NCI-H226 (cell line): ENCODE data around the gene HAUS8.
A peak's percentile ranks its signal among the peaks of the same experiment; 100 is the strongest.
"Not testable (repeated sequence)": the region's sequence is repeated elsewhere in the genome, so short reads cannot be mapped to it uniquely, and the experiment has no call there.

Experiments
- DNase-seq: peaks from one replicate; pipeline ENCODE4 v3.0.0-alpha.2; 2015

The HAUS8 gene

DNA sequence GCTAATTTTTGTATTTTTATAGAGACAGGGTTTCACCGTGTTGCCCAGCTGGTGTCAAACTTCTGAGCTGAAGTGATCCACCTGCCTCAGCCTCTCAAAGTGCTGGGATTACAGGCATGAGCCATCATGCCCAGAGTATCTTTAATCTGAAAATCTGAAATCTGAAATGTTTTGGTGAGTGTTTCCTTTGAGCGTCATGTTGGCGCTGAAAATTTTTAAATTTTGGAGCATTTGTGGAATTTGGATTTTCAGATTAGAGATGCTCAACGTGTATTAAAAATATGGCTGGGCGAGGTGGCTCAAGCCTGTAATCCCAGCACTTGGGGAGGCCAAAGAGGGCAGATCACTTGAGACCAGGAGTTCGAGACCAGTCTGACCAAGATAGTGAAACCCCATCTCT is 43.5 kb downstream of the HAUS8 start:
- DNase-seq = no peak

DNA sequence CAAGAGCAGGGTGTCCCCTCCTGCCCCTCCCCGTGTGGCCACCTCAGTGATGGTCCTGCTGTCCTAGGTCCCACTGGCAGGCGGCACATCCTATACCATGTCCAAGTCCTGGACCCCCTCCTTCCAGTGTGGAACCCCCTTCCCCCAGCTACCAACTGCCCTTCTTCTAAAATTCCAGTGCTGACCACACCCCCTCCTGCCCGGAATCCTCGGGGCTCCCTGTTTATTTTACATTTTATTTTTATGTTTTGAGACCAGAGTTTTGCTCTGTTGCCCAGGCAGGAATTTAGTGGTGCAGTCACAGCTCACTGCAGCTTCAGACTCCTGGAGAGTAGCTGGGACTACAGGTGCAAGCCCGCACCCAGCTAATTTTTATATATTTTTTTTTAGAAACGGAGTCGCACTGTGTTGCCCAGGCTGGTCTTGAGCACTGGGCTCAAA is 47.7 kb downstream of the HAUS8 start:
- no peak for DNase-seq

DNA sequence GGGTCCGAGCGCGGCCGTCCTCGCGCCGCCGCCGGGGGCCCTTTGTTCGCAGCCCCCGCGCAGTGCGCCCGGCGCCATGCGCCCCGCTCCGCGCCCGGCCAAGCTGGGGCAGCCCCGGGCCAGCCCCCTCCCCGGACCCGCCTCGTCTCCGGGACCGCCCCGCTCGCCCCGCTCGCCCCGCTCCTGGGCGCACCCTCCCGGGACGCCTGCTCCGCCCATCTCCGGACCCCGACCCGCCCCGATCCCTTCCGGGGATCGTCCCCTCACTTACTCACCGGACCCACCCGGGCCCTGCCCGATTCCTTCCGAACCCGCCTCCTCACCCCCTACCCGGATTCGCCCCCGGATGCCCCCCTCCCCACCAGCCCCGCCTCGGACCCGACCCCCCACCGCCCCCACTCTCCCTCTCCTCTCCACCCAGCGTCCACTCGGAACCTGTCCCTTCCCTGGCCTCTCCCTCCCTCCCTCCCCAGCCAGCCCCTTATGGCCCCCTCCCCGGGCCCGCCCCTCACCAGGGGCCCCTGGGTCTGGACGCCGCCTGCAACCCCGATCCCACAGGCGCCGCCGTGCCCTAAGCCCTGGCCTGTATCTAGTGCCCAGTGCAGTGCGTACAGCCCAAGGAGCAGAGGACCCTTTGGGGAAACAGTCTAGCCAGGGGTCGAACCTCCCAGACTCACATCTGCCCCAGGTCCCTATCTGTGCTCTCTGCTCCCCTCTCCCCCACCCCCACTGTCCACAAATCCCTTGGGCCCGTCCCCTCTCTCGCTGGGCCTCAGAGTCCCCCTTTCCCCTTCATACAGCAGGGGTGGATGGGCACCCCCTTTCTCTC is 48.3 kb downstream of the HAUS8 start, which contains the start of gene CPAMD8:
TSS of gene CPAMD8 (minus strand) at position 105 of the 829 bp plus-strand sequence. CDS start 168 bp downstream, outside the sequence.
- DNase-seq = no peak

DNA sequence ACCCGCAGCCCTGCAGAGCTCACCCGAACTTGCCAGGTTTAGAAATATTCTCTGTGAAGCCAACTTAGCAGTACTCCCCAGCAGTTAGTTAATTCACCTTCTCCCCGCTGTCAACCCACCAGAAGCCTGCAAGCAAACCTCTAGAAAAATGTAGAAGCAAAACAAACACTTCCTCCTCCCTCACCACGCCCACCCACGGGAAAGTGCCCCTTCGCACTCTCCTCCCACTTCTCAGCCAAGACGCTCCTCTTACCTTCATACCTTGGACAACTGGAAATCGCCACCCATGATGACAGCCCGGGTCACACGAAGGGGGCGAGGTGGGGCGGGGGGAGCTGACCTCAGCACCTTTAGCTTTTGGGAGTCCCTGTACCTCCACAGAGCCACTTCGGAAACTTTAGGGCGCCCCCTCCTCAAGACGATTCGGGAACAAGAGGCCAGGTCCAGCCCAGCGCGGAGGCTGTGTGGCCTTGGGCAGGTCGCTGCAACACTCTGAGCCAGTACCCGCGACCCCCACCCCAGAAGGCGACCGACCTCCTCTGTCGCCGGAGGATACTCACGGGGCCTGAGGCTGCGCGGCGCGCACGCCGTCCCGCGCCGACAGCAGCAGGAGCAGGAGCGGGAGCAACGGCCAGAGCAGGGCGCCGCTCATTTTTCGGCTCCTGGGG is 49.1 kb downstream of the HAUS8 start:
- DNase-seq = no peak

DNA sequence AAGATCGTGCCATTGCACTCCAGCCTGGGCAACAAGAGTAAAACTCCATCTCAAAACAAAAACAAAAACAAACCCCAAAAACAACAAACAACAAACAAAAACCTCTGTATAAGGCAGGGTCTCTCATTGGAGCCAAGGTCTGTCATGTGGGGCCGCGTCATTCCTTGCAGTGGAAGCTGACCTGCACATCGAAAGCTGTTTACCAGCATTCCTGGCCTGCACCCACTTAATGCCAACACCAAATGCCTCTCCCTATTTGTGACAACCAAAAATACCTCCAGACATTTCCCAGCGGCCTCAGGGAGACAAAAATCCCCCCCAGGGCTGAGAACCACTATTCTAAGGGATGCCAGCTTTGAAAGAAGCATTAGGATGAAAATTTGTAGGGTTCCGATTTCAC is 49.9 kb downstream of the HAUS8 start:
- DNase-seq = no peak

DNA sequence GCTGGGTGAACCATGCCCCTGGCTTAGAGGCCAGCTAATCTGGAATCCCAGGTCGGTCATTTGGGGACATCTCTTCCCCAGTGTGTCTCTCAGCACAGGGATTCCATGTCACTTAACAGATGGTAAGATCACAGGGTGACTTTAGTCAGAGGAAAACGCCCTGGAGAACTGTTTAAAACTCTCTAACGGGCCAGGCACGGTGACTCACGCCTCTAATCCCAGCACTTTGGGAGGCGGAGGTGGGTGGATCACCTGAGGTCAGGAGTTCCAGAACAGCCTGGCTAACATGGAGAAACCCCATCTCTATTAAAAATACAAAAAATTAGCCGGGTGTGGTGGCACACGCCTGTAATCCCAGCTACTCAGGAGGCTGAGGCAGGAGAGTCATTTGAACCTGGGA is 50.3 kb downstream of the HAUS8 start:
- not testable (repeated sequence) for DNase-seq

DNA sequence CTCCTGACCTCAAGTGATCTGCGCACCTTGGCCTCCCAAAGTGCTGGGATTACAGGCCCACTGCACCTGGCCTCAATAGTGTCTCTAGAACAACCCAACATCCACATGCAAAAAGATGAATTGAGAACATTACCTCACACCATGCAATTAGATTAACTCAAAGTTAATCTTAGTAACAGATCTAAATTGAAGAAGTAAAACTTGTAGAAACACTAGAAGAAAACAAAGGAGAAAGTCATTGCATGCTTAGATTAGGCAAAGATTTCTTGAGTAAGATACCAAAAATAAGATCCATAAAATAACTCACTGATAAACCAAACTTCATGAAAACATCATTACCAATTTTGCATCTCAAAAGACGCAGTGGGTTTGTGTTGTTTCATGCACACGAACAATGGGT is 51.4 kb downstream of the HAUS8 start:
- no peak for DNase-seq

DNA sequence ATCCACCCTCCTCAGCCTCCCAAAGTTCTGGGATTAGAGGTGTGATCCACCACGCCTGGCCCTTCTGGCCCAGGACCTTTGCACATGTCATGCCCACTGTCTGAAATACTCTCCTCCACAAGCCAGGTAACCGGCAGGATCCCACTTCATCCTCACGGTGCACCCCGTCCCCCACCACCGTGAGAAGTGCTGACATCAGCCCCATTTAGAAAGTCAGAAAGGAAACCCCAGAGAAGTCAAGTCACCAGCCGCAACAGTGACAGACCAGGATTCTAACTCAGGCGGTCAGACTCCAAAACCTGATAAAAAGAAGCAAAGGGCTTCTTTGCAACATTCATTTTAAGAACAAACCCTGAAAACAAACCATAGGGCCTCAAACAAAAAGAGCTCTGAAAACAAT is 52.5 kb downstream of the HAUS8 start:
- DNase-seq = no peak

DNA sequence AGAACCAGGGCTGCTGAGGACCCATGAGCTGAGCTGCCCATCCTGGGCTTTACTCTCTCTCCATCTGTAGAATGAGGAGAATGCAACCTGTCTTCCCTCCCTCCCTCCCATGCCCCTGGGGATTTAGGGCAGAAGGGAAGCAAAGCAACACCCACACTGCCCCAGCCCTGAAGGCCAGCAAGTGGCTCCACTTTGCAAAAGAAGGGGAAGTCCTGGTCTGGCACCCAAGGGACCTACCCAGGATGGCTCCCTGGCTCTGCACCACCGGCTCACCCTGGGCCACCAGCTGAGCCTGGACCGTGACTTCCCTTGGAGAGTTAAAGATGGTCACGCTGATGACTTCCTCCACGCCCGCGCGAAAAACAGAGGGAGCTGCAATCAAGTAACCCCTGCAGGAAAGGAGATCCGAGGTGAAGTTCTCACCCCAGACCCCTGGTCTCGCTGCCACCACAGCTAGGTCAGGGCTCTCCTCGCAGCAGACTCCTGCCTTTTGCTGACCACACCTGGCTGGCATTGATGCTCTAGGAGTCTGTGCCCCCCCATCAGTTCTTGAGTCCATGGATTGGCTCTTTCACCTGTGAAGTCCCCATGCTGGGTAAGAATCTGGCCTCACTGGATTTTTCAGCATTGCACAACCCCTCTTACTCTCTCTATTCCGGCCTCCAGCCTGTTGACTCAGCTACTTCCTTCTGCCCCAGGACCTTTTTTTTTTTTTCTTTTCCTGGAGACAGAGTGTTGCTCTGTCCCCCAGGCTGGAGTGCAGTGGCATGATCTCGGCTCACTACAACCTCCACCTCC is 53.3 kb downstream of the HAUS8 start:
- DNase-seq = peak; percentile 61

DNA sequence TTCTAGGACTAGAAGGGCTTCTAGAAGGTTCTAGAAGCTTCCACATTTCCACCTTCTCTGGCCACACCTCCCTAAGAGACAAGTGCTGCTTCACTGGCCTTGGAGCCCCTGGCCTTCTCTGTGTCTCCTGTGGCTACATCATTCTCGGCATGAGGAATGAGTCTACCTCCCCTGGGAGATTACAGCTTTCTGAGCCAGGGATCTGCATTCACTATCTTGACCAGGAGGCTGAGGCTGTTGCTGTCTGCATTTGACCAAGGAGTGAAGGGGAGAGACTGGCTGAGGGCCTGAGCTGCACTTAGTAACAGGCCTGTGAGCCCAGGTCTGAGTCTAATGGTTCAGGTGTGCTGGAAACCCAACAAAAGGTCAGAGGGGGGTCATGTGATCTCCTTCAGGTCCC is 53.9 kb downstream of the HAUS8 start:
- no peak for DNase-seq

DNA sequence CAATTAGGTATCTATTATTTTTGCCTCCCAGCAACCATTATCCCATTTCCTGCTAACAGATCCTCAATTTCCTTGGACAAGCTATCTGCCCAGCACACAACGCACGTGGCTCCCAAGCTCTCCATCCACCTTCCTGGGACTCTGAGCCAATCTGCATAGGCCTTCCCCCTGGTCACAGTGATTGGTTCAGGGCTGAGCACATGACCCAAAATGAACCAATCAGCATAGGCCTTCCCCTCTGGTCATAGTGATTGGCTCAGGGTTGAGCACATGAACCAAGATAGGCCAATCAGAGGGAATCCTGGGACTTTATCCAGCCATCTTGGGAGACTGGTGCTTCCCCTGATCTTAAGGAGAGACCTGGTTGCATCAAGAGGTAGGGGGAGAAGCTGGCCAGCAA is 54.4 kb downstream of the HAUS8 start:
- no peak for DNase-seq

DNA sequence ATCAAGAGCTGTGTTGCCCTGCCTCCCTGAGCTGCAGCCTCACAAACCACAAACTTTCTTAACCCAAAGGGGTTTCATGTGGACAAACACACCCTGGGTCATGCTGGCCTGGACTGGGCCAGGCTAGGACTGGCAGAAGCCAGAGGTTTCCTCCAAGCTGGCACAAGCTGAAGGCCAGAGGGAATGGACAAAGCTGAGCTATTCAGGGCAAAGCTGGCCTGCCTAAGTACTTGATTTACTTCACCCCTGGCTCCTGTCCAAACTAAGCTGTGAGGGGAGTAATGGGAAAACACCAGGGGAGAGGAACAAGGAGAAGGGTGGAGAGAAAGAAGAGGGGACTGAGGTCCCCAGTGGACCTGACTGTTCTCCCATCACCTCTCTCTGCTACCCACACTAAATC is 54.9 kb downstream of the HAUS8 start:
- DNase-seq = no peak

DNA sequence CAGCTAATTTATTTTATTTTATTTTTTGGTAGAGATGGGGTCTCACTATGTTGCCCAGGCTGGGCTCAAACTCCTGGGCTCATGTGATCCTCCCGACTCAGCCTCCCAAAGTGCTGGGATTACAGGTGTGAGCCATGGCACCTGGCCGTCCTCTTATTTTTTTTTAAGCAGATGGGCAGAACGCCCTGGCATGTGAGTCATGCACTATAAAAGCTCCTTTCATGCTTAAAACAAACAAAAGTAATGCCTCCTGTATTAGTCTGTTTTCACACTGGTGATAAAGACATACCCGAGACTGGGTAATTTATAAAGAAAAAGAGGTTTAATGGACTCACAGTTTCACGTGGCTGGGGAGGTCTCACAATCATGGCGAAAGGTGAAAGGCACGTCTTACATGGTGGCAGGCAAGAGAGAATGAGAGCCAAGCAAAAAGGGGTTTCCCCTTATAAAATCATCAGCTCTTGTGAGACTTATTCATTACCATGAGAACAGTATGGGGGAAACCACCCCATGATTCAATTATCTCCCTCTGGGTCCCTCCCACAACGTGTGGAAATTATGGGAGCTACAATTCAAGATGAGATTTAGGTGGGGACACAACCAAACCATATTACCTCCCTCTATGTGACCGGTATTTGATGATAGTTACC is 60.9 kb downstream of the HAUS8 start:
- not testable (repeated sequence) for DNase-seq

DNA sequence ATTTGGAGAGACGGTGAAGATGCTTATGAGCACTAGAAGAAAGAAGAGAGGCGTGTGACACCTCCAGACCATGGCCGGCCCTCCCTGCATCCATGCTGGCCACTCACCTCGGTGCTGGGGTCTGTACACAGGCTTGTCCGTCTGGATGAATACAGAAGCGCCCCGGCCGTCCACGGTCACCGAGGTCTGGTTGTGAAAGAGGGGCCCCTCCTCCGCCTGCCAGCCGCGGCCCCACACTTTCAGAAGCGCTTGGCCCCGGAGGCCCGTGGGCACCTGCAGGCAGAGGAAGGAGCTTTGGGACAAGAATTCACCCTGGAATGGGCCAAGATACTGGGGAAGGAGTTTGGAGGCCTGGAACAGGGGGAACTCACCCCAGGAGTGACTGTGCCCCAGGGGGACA is 63.8 kb downstream of the HAUS8 start:
- no peak for DNase-seq

DNA sequence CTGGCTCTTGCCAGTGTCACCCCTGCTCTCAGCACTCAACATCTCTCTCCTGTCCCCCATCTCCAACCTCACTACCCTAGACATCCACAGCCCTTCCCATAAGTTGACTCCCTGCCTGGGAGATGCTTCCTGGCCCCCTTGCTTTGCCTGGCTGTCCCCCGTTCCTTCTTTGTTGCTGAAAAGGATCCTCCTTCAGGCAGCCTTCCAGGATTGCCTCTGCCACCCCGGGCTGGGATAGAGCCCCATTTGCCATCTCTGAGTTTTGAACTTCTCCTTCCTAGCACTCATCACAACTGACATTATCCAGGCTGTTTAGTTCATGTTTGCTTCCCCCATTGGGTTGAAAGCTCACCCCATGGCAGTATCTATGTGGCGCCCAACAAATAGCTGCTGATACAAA is 68.7 kb downstream of the HAUS8 start:
- no peak for DNase-seq

DNA sequence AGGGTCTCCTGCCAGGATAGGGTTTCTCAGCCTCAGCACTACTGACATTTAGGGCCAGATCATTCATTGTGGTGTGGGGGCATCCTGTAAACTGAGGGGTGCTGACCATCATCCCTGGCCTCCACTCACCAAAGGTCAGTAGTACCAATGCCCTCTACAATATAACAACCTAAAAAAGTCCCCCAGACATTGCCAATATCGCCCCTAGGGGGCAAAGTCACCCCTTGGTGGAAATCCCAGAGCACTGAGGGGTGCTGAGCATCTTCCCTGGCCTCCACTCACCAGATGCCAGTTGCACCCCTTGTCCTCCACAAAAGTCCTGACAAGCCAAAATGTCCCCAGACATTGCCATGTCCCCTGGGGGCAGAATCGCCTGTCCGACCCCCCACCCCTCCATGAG is 70.3 kb downstream of the HAUS8 start:
- DNase-seq = no peak

DNA sequence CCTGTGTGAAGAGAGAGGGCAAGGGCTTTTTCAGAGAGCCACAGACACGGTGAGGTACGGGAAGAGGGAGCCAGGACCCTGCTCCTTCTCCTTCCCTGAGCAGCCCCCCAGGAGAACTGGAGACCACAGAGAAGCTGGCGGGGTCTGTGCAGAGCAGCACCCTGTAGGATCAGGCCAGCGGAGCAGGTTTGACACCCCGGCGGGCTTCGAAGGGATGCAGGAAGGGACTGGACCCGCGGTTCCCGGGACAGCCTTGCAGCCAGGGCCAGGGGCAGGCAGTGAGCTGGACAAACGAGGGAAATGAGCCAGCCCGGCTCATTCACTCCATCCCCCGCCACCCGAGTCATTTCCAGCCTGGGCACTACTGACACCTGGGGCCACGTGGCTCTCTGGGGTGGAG is 70.9 kb downstream of the HAUS8 start:
- no peak for DNase-seq

DNA sequence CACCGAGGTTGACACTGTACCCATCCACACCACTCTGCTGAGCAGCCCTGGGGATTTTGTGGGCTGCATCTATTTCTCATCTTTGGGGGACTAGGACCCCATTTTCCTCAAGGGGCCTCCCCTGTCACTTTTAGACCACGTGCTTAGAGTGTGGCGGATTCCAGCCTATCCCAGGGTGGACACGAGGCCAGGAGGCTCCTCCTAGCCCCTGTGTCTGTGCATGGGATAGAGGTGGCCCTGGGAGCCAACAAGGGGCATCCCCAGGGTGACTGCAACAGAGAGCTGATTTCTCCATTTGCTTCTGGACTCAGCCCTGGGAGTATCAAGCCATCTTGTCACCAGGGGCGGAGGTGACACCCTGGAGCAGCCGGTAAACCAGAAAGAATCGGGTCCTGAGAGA is 72.8 kb downstream of the HAUS8 start:
- no peak for DNase-seq

DNA sequence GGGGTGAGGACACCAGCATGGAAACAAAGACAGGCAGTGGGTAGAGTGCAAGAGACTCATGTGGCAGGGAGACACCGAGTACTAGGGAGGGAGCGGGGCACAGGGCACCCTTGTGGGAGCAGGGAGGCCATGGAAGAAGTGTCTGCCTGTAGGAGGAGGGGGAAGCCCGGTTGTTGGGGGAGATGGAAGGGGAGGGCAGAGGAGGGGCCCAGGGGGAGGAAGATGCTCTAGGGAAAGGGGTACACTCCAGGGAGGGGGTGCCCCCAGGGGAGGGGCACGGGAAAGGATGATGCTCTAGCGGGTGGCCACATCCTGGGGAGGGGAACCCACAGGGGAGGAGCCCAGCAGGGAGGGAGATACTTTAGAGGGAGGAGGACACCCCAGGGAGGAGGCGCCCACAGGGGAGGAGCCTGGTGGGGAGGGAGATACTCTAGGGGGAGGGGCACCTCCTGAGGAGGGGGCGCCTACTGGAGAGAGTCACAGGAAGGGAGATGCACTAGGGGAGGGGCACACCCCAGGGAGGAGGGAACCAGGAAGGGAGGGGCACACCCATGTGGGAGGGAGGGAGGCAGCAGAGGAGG is 73.6 kb downstream of the HAUS8 start:
- DNase-seq = no peak
